NCI-H187 treated with DMSO at 0.1 percent for 48 hours (cell line): ENCODE results near the gene THOC2.
"Not testable (repeated sequence)": the region's sequence is repeated elsewhere in the genome, so short reads cannot be mapped to it uniquely, and the experiment has no call there.

ENCODE experiments used
- DNase-seq: peaks from one replicate; lab custom pipeline; 2025; lab: John Stamatoyannopoulos, UW

The THOC2 gene

GRCh38 chrX:123580792-123581191, 152.1 kb downstream of the THOC2 start:
- no peak for DNase-seq

GRCh38 chrX:123574027-123574426, 158.8 kb downstream of the THOC2 start:
- DNase-seq, result not testable (repeated sequence)

- DNase-seq, result no peak
These were observed 162.8 kb downstream of the THOC2 start for GRCh38 chrX:123570011-123570590.

GRCh38 chrX:123563167-123563566, 169.7 kb downstream of the THOC2 start:
- no peak for DNase-seq

GRCh38 chrX:123562342-123563146, 170.3 kb downstream of the THOC2 start:
- no peak for DNase-seq

GRCh38 chrX:123561439-123562215, 171.2 kb downstream of the THOC2 start:
- DNase-seq, result no peak

GRCh38 chrX:123550829-123551228, 182.0 kb downstream of the THOC2 start:
- no peak for DNase-seq
